Thyroid gland (tissue), 4 donors: ENCODE measurements around the gene FAM161B.
A peak's percentile ranks its signal among the peaks of the same experiment; 100 is the strongest.

ENCODE experiments used
- POLR2A ChIP-seq, 2 donors: fragments of 450-650 bp; IDR thresholded peaks; one replicate each; pipeline ENCODE4 v1.6.1; 2017; ENCODE audit warnings: antibody characterized with exemption in 2 of 2, mild to moderate bottlenecking in 2 of 2, moderate library complexity in 1 of 2
- TF ChIP-seq, protein P1 (sequence below), 6 experiments: fragments of 200-600 bp in 3 of 6; fragments of 450-650 bp in 3 of 6; sonication (generic) in 3 of 6; IDR thresholded peaks; one replicate each; pipeline ENCODE4 v1.5.1; 2016 to 2019; ENCODE audit warnings: antibody characterized with exemption in 6 of 6, mild to moderate bottlenecking in 2 of 6, inconsistent platforms in 1 of 6, moderate library complexity in 1 of 6

DNA sequence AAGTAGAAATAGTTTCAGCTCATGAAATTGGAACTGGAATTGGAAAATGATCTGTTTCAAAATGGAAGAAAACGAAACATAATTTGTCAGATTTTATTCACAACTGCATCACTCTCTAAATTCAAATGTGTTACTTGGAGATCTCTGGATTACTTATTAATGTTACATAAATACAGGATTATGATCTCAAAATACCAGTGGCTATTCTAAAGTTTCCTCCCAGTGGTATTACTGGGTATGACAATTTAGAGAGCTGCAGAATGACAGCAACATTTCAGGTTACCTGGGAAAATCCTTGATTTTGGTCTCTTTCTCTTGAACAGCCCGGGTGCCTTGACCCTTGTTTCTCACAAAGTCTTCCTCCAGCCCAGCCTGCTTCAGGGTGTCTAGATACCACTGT lies 14.2 kb downstream of the FAM161B start:
- TF ChIP-seq, protein P1, sequence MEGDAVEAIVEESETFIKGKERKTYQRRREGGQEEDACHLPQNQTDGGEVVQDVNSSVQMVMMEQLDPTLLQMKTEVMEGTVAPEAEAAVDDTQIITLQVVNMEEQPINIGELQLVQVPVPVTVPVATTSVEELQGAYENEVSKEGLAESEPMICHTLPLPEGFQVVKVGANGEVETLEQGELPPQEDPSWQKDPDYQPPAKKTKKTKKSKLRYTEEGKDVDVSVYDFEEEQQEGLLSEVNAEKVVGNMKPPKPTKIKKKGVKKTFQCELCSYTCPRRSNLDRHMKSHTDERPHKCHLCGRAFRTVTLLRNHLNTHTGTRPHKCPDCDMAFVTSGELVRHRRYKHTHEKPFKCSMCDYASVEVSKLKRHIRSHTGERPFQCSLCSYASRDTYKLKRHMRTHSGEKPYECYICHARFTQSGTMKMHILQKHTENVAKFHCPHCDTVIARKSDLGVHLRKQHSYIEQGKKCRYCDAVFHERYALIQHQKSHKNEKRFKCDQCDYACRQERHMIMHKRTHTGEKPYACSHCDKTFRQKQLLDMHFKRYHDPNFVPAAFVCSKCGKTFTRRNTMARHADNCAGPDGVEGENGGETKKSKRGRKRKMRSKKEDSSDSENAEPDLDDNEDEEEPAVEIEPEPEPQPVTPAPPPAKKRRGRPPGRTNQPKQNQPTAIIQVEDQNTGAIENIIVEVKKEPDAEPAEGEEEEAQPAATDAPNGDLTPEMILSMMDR (IDR thresholded peaks at IDR 0.05), result peak in 1 of 6 experiments; percentile 28
- TF ChIP-seq POLR2A (IDR thresholded peaks at IDR 0.05), result no peak
